Measurements from ENCODE around the gene GPR18. TPM values are rescaled to one million over a fixed set of nuclear protein-coding genes. Genes with fewer than 3 reads are reported as not detected.

GPR18 gene
- total and polyA plus RNA-seq, 4 donors, result 0.21 to 1.3 (median 0.42) TPM

GRCh38 chr13:99280166-99280565, 22.0 kb upstream of the GPR18 start:
- DNase-seq, result no peak
- Histone ChIP-seq H3K27me3 (ENCODE audit: control insufficient read depth in 3 of 3, insufficient read depth in 3 of 3, low read length in 2 of 3) (no peaks in the 10 kb centered on the region), H3K9me3 (ENCODE audit: control insufficient read depth in 4 of 4, insufficient read depth in 3 of 4, low read length in 3 of 4) (no peaks in the 10 kb centered on the region), H3K36me3 (ENCODE audit: control insufficient read depth in 4 of 4, insufficient read depth in 4 of 4, low read length in 4 of 4) (peaks cover 0 to 4% (median 1%) of the 10 kb centered on the region in 4 donors), H3K27ac (ENCODE audit: low read depth in 1 of 2, low read length in 1 of 2) (no peak overlapping the region), H3K4me1 (ENCODE audit: control insufficient read depth in 5 of 5, insufficient read depth in 5 of 5, low read length in 5 of 5) (peaks cover 2 to 26% (median 4%) of the 10 kb centered on the region in 5 donors), H3K9ac (ENCODE audit: insufficient read depth in 1 of 2, low read length in 2 of 2) (no peak overlapping the region), H3K4me3 (no peak overlapping the region)
- WGBS, 2 donors, result 31 to 54% methylated on average over 3 of the region's 3 CpGs
- no peak for ATAC-seq (ENCODE audit: insufficient read depth, low FRiP score)
- TF ChIP-seq CTCF (IDR thresholded peaks at IDR 0.05; ENCODE audit: control extremely low read depth, extremely low read depth), result no peak

GRCh38 chr13:99279637-99280036, 21.5 kb upstream of the GPR18 start:
- H3K36me3 ChIP-seq (ENCODE audit: control insufficient read depth in 4 of 4, insufficient read depth in 4 of 4, low read length in 4 of 4), result peaks cover 0 to 4% (median 2%) of the 10 kb centered on the region in 4 donors
- 91 to 94% methylated on average over 2 of the region's 2 CpGs for WGBS, 2 donors
- H3K27ac ChIP-seq (ENCODE audit: low read depth in 1 of 2, low read length in 1 of 2), result no peak overlapping the region
- ATAC-seq (ENCODE audit: insufficient read depth, low FRiP score), result no peak
- H3K27me3 ChIP-seq (ENCODE audit: control insufficient read depth in 3 of 3, insufficient read depth in 3 of 3, low read length in 2 of 3), result no peaks in the 10 kb centered on the region
- H3K9ac ChIP-seq (ENCODE audit: insufficient read depth in 1 of 2, low read length in 2 of 2), result no peak overlapping the region
- no peak overlapping the region for H3K4me3 ChIP-seq
- H3K4me1 ChIP-seq (ENCODE audit: control insufficient read depth in 5 of 5, insufficient read depth in 5 of 5, low read length in 5 of 5), result peaks cover 2 to 26% (median 8%) of the 10 kb centered on the region in 5 donors
- H3K9me3 ChIP-seq (ENCODE audit: control insufficient read depth in 4 of 4, insufficient read depth in 3 of 4, low read length in 3 of 4), result no peaks in the 10 kb centered on the region
- TF ChIP-seq CTCF (IDR thresholded peaks at IDR 0.05; ENCODE audit: control extremely low read depth, extremely low read depth), result no peak
- no peak for DNase-seq

- H3K27me3 ChIP-seq (ENCODE audit: control insufficient read depth in 3 of 3, insufficient read depth in 3 of 3, low read length in 2 of 3), result no peaks in the 10 kb centered on the region
- no peak overlapping the region for H3K27ac ChIP-seq (ENCODE audit: low read depth in 1 of 2, low read length in 1 of 2)
- H3K9me3 ChIP-seq (ENCODE audit: control insufficient read depth in 4 of 4, insufficient read depth in 3 of 4, low read length in 3 of 4), result no peaks in the 10 kb centered on the region
- peaks cover 2 to 19% (median 8%) of the 10 kb centered on the region in 5 donors for H3K4me1 ChIP-seq (ENCODE audit: control insufficient read depth in 5 of 5, insufficient read depth in 5 of 5, low read length in 5 of 5)
- H3K4me3 ChIP-seq, result no peak overlapping the region
- H3K36me3 ChIP-seq (ENCODE audit: control insufficient read depth in 4 of 4, insufficient read depth in 4 of 4, low read length in 4 of 4), result peaks cover 0 to 4% (median 2%) of the 10 kb centered on the region in 4 donors
- ATAC-seq (ENCODE audit: insufficient read depth, low FRiP score), result no peak
- no peak for TF ChIP-seq CTCF (IDR thresholded peaks at IDR 0.05; ENCODE audit: control extremely low read depth, extremely low read depth)
- WGBS, 2 donors, result 81 to 90% methylated on average over 3 of the region's 3 CpGs
- no peak overlapping the region for H3K9ac ChIP-seq (ENCODE audit: insufficient read depth in 1 of 2, low read length in 2 of 2)
- DNase-seq, result no peak
Observed at GRCh38 chr13:99278843-99279242, 20.7 kb upstream of the GPR18 start.

- Histone ChIP-seq H3K9ac (ENCODE audit: insufficient read depth in 1 of 2, low read length in 2 of 2) (no peak overlapping the region), H3K4me1 (ENCODE audit: control insufficient read depth in 5 of 5, insufficient read depth in 5 of 5, low read length in 5 of 5) (peaks cover 2 to 16% (median 8%) of the 10 kb centered on the region in 5 donors), H3K4me3 (no peak overlapping the region), H3K36me3 (ENCODE audit: control insufficient read depth in 4 of 4, insufficient read depth in 4 of 4, low read length in 4 of 4) (peaks cover 0 to 4% (median 2%) of the 10 kb centered on the region in 4 donors), H3K27ac (ENCODE audit: low read depth in 1 of 2, low read length in 1 of 2) (no peak overlapping the region), H3K9me3 (ENCODE audit: control insufficient read depth in 4 of 4, insufficient read depth in 3 of 4, low read length in 3 of 4) (no peaks in the 10 kb centered on the region), H3K27me3 (ENCODE audit: control insufficient read depth in 3 of 3, insufficient read depth in 3 of 3, low read length in 2 of 3) (no peaks in the 10 kb centered on the region)
- no peak for DNase-seq
- TF ChIP-seq CTCF (IDR thresholded peaks at IDR 0.05; ENCODE audit: control extremely low read depth, extremely low read depth), result no peak
- WGBS, 2 donors, result 45 to 64% methylated on average over 5 of the region's 5 CpGs
- ATAC-seq (ENCODE audit: insufficient read depth, low FRiP score), result no peak
Observed at GRCh38 chr13:99278200-99278599, 20.0 kb upstream of the GPR18 start.
